Activated CD8-positive, alpha-beta T cell treated with anti-CD3 and anti-CD28 coated beads for 36 hours (primary cell): ENCODE results near the gene NOS1. TPM values are rescaled to one million over a fixed set of nuclear protein-coding genes. Genes with fewer than 3 reads are reported as not detected.

Experiments
- ATAC-seq: fragments of 200-7000 bp; cut with Tn5 transposase; one replicate; pipeline ENCODE4 v1.10.0; 2021; ENCODE audit warnings: mild to moderate bottlenecking, moderate library complexity
- CTCF ChIA-PET: fragments of 350-600 bp; sonication (Branson Sonifier 250); formaldehyde crosslinking; loops from one replicate; lab custom pipeline; 2021; ENCODE audit warnings: antibody characterized with exemption; lab: Charles Lee
- POLR2A ChIA-PET: fragments of 350-600 bp; sonication (Branson Sonifier 250); formaldehyde crosslinking; loops from one replicate; lab custom pipeline; 2021; ENCODE audit warnings: antibody characterized with exemption; lab: Charles Lee
- DNase-seq: peaks from one replicate; pipeline ENCODE4 v3.0.0-alpha.2; 2020
- H3K27ac Mint-ChIP-seq: one replicate; pipeline ENCODE4 v1.8.0; 2021; ENCODE audit warnings: mild to moderate bottlenecking, mixed read lengths
- H3K27me3 Mint-ChIP-seq: one replicate; pipeline ENCODE4 v1.8.0; 2021; ENCODE audit warnings: mixed read lengths
- H3K36me3 Mint-ChIP-seq: one replicate; pipeline ENCODE4 v1.8.0; 2021; ENCODE audit warnings: low read depth, mixed read lengths
- H3K4me1 Mint-ChIP-seq: one replicate; pipeline ENCODE4 v1.8.0; 2021; ENCODE audit warnings: low read depth, mixed read lengths
- H3K4me3 Mint-ChIP-seq: one replicate; pipeline ENCODE4 v1.8.0; 2021; ENCODE audit warnings: mild to moderate bottlenecking, moderate library complexity, mixed read lengths
- H3K9me3 Mint-ChIP-seq: one replicate; pipeline ENCODE4 v1.8.0; 2021; ENCODE audit warnings: mixed read lengths
- CTCF ChIP-seq: fragments of 200-600 bp; IDR thresholded peaks from one replicate; pipeline ENCODE4 v1.8.0; 2022; ENCODE audit warnings: antibody characterized with exemption, mild to moderate bottlenecking
- intact Hi-C: fragments of 100-400 bp; cut with micrococcal nuclease; formaldehyde crosslinking; loops from one replicate; pipeline ENCODE4 v1.10.0; 2022
- total RNA-seq, 2 experiments: library from RNA; stranded (reverse); gene quantifications; one replicate each; pipeline ENCODE4 v1.2.3, GENCODE V29; 2021

NOS1 gene
- total RNA-seq, 2 experiments from 2014 or later = not detected

- ATAC-seq = no peak
- no peak for DNase-seq
- ChIA-PET POLR2A (no interaction called here), CTCF (interaction anchor here (1.1 kb wide), 1 partner anchor 10 kb away, joined by 3 read pairs; no protein-coding TSS in a partner anchor)
- intact Hi-C loops = no loop called here
- Mint-ChIP-seq H3K27me3 (peaks cover 14% of the 10 kb centered on the region), H3K9me3 (no peaks in the 10 kb centered on the region), H3K27ac (no peak overlapping the region), H3K4me1 (no peaks in the 10 kb centered on the region), H3K36me3 (no peaks in the 10 kb centered on the region), H3K4me3 (no peak overlapping the region)
- TF ChIP-seq CTCF = no peak
Measured at GRCh38 chr12:117334855-117335587, 26.4 kb downstream of the NOS1 start.

GRCh38 chr12:117334051-117334450 lies 27.4 kb downstream of the NOS1 start:
- Mint-ChIP-seq H3K9me3 (no peaks in the 10 kb centered on the region), H3K27ac (no peak overlapping the region), H3K4me3 (no peak overlapping the region), H3K36me3 (no peaks in the 10 kb centered on the region), H3K27me3 (peaks cover 14% of the 10 kb centered on the region), H3K4me1 (no peaks in the 10 kb centered on the region)
- ATAC-seq = no peak
- ChIA-PET POLR2A (no interaction called here), CTCF (interaction anchor here (1.1 kb wide), 1 partner anchor 11 kb away, joined by 3 read pairs; no protein-coding TSS in a partner anchor)
- intact Hi-C loops = no loop called here
- TF ChIP-seq CTCF = no peak
- no peak for DNase-seq

GRCh38 chr12:117333331-117333881 lies 28.0 kb downstream of the NOS1 start:
- intact Hi-C loops = no loop called here
- DNase-seq (no peak), ATAC-seq (no peak)
- TF ChIP-seq CTCF = no peak
- H3K4me3 Mint-ChIP-seq = no peak overlapping the region
- H3K27me3 Mint-ChIP-seq = peaks cover 17% of the 10 kb centered on the region
- no peak overlapping the region for H3K27ac Mint-ChIP-seq
- CTCF ChIA-PET = no interaction called here
- H3K4me1 Mint-ChIP-seq = no peaks in the 10 kb centered on the region
- no peaks in the 10 kb centered on the region for H3K9me3 Mint-ChIP-seq
- H3K36me3 Mint-ChIP-seq = no peaks in the 10 kb centered on the region
- POLR2A ChIA-PET = no interaction called here

GRCh38 chr12:117331691-117332090 lies 29.7 kb downstream of the NOS1 start:
- TF ChIP-seq CTCF = no peak

GRCh38 chr12:117330441-117331113 lies 30.8 kb downstream of the NOS1 start:
- peaks cover 17% of the 10 kb centered on the region for H3K27me3 Mint-ChIP-seq
- H3K9me3 Mint-ChIP-seq = no peaks in the 10 kb centered on the region
- no peak overlapping the region for H3K27ac Mint-ChIP-seq
- POLR2A ChIA-PET = no interaction called here
- intact Hi-C loops = no loop called here
- no peak for ATAC-seq
- TF ChIP-seq CTCF = no peak
- no peaks in the 10 kb centered on the region for H3K36me3 Mint-ChIP-seq
- CTCF ChIA-PET = no interaction called here
- H3K4me1 Mint-ChIP-seq = no peaks in the 10 kb centered on the region
- no peak for DNase-seq
- H3K4me3 Mint-ChIP-seq = no peak overlapping the region

More at GRCh38 chr12:117331691-117332090, 29.7 kb downstream of the NOS1 start:
- Mint-ChIP-seq H3K27me3 (peaks cover 17% of the 10 kb centered on the region), H3K4me3 (no peak overlapping the region), H3K4me1 (no peaks in the 10 kb centered on the region), H3K27ac (no peak overlapping the region), H3K9me3 (no peaks in the 10 kb centered on the region), H3K36me3 (no peaks in the 10 kb centered on the region)
- ChIA-PET POLR2A (no interaction called here), CTCF (no interaction called here)
- DNase-seq (no peak), ATAC-seq (no peak)
- intact Hi-C loops = no loop called here
